ENCODE measurements around the gene NUAK2.

Gene NUAK2

DNA sequence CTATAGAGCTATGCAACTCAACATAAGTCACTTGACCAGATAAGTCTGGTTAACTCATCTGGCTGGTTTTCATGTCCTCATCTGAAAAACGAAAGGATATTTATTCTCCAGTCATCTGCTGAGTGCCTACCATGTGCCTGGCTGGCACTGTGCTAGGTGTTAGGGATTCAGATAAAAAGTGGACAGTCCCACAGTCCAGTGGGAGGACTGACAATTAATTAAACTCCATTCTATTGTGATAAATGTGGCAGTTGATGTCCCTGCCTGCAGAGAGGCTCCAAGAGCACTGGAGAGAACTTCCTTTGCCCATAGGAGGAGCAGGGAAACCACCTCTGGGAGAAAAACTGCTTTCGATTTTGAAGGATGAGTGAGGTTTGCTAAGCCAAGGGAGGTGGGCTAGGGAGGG lies 5.4 kb downstream of the NUAK2 start:
- H3K27ac Mint-ChIP-seq: peak overlapping the region; percentile 80
- H3K4me1 Mint-ChIP-seq (ENCODE audit: low read depth): peaks cover 100% of the 10 kb centered on the region
- H3K9me3 Mint-ChIP-seq: no peaks in the 10 kb centered on the region
- peak overlapping the region; percentile 74 for H3K4me3 Mint-ChIP-seq
- no peaks in the 10 kb centered on the region for H3K36me3 Mint-ChIP-seq (ENCODE audit: low read depth)
- H3K27me3 Mint-ChIP-seq: no peaks in the 10 kb centered on the region

DNA sequence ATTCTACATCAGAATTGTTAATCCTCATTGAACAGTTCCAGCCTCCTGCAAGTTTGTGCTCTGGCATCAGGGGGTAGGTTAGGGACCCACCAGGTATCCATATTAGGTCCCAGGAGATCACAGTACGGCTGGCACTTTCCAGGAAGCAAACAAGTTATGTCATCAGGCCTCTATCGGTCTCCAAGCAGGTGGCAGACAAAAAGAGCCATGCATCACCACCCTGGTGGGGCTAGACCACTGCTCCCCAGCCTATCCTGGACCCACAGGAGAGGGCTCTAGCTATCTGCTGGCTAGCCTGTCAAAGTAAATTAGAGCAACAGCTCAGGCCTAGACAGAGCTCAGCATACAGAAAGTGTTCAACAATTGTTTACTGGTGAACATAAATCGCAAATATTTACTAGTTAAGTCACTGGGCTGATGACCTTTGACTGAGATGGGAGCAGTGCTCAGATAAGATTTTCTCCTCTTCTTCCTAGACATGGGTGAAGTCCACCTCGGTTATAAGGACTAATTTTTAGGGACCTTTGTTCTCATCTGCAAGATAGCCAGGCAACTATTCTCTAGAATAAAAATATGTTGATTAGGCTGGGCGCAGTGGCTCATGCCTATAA lies 6.4 kb downstream of the NUAK2 start:
- Mint-ChIP-seq H3K9me3 (no peaks in the 10 kb centered on the region), H3K27ac (peak overlapping the region; percentile 94), H3K4me3 (peak overlapping the region; percentile 84), H3K27me3 (no peaks in the 10 kb centered on the region), H3K36me3 (ENCODE audit: low read depth) (peaks cover 5% of the 10 kb centered on the region), H3K4me1 (ENCODE audit: low read depth) (peaks cover 99% of the 10 kb centered on the region)

- H3K36me3 Mint-ChIP-seq (ENCODE audit: low read depth): peaks cover 5% of the 10 kb centered on the region
- peak overlapping the region; percentile 84 for H3K4me3 Mint-ChIP-seq
- H3K9me3 Mint-ChIP-seq: no peaks in the 10 kb centered on the region
- no peaks in the 10 kb centered on the region for H3K27me3 Mint-ChIP-seq
- H3K4me1 Mint-ChIP-seq (ENCODE audit: low read depth): peaks cover 93% of the 10 kb centered on the region
- peak overlapping the region; percentile 94 for H3K27ac Mint-ChIP-seq
Measured at GRCh38 chr1:205313563-205314308, 7.8 kb downstream of the NUAK2 start.

DNA sequence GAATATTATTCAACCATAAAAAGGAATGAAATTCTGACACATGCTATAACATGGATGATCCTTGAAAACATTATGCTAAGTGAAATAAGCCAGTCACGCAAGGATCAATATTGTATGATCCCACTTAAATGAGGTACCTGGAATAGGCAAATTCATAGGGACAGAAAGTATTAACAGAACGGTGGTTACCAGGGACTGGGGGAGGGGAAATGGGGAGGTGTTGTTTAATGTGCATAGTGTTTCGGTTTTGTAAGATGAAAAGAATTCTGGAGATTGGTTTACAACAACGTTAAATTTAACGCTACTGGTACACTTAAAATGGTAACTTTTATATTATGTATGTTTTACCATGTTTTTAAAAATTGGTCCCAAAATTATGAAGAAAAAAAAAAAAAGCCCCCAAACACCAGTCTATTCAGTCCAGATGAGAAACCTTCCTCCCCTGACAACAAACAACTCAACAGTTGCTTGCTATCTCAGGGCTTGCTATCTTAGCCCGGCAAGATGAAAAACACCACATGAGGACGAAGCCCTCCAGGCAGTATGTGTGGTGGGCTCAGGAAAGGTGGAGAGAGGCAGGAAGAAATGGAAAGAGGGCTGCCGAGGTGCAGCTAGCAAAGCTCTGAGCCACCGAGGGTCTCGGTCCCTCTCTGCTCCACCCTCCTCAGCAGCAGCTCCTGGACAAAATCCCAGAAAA lies 8.5 kb downstream of the NUAK2 start:
- H3K27ac Mint-ChIP-seq: peak overlapping the region; percentile 94
- peaks cover 86% of the 10 kb centered on the region for H3K4me1 Mint-ChIP-seq (ENCODE audit: low read depth)
- no peaks in the 10 kb centered on the region for H3K9me3 Mint-ChIP-seq
- no peaks in the 10 kb centered on the region for H3K27me3 Mint-ChIP-seq
- H3K4me3 Mint-ChIP-seq: peak overlapping the region; percentile 84
- H3K36me3 Mint-ChIP-seq (ENCODE audit: low read depth): peaks cover 5% of the 10 kb centered on the region

GRCh38 chr1:205310976-205311704 lies 10.4 kb downstream of the NUAK2 start:
- H3K36me3 Mint-ChIP-seq (ENCODE audit: low read depth): peaks cover 5% of the 10 kb centered on the region
- H3K27me3 Mint-ChIP-seq: no peaks in the 10 kb centered on the region
- peaks cover 67% of the 10 kb centered on the region for H3K4me1 Mint-ChIP-seq (ENCODE audit: low read depth)
- no peaks in the 10 kb centered on the region for H3K9me3 Mint-ChIP-seq
- no peak overlapping the region for H3K4me3 Mint-ChIP-seq
- peak overlapping the region; percentile 28 for H3K27ac Mint-ChIP-seq

DNA sequence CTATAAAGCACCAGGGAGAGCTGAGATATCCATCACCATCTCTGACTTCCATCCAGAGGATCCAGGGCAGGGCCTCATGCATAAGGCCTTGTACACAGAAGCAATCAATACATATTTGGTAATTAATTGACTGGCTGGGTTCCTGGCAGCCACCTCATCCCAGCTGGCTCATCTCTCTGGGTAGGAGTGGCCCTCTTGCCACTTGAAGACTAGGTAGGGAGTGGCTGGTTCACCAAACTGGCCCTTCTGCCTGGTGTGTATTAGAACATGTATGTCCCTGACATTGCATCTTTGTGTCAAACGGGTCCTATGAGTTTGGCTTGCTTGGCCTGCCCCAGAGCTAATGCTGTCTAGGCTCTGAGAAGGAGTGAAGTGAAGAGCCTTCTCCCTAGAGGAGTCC lies 11.8 kb downstream of the NUAK2 start:
- Mint-ChIP-seq H3K27me3 (no peaks in the 10 kb centered on the region), H3K4me3 (no peak overlapping the region), H3K9me3 (no peaks in the 10 kb centered on the region), H3K27ac (no peak overlapping the region), H3K4me1 (ENCODE audit: low read depth) (peaks cover 59% of the 10 kb centered on the region), H3K36me3 (ENCODE audit: low read depth) (peaks cover 6% of the 10 kb centered on the region)

DNA sequence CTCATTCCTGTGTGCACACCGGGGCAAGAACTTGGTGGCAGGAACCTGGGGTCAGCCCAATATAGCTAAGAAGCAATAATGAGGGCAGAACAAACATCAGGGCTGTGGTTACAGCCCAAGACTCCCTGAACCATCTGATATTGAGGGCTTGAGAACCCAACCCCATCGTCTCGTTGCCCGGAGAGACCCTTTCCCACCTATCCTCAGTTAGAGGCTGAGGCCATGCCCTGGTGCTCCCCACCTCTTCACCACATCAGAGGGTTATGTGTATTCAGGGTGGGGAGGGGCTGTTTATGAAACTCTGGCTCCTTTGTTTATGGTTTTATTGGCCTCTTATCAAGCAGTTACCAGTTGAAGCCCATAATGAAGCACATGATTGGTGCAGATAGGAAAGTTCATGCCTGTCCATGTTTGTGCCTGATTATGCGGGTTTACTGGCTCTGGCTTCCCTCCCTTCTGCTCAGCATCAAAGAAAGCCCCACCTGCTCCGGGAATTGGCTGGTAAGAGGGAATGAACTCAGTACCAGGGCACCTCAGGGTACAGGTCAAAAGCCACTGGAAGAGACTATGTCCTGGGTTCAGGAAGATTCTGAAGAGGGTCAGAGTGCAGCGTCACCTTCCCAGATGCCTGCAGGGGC lies 14.5 kb downstream of the NUAK2 start:
- Mint-ChIP-seq H3K4me1 (ENCODE audit: low read depth) (peaks cover 40% of the 10 kb centered on the region), H3K27ac (no peak overlapping the region), H3K4me3 (no peak overlapping the region), H3K36me3 (ENCODE audit: low read depth) (peaks cover 14% of the 10 kb centered on the region), H3K27me3 (no peaks in the 10 kb centered on the region), H3K9me3 (no peaks in the 10 kb centered on the region)

DNA sequence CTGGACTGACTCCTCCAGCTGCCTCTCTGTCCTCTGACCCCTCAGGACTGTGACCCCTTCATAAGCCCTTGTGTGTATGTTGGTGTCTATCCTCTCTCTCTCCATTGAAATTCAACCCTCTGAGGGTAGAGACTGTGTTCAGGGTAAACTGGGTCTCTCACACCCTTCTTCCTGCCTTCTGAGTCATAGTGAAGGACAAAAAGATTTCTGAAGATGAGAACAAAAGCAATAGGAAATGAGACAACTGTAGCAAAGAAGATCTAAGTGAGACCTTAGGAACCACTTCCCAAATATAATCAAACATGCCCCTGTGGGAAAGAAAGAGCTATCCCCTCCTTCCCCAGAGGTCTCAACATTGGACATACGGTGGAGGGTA lies 16.9 kb downstream of the NUAK2 start:
- Mint-ChIP-seq H3K27me3 (no peaks in the 10 kb centered on the region), H3K36me3 (ENCODE audit: low read depth) (peaks cover 12% of the 10 kb centered on the region), H3K4me1 (ENCODE audit: low read depth) (peaks cover 28% of the 10 kb centered on the region), H3K4me3 (no peak overlapping the region), H3K9me3 (no peaks in the 10 kb centered on the region), H3K27ac (peak overlapping the region; percentile 7)

DNA sequence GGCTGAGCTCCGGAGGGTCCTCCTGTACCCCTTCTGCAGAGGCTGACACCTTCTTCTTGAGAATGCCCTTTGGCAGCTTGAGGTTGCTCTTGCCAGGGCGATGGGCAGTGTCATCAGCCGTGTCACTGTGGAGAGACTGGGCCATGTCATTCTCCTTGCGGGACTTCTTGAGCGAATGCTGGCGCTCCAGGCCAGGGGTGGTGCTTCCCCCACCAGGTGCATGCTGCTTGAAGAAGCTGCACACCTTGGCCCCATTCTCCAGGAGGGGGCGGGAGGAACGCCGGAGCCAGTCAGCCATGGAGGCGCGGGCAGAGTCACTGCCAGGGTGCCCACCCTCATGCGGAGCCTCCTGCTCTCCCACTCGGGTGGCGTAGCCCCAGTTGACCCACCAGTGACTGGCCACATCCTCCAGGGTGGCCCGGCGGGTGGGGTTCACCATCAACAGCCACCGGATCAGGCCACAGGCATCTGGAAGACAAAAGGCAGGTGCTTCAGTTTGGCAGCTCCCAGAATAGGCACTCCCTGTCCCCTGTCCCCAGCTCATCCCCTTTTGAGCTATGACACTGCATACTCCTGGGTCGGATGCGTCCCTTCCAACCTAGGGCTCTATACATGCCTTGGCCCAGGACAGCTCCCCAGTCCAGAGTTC lies 17.4 kb downstream of the NUAK2 start:
- Mint-ChIP-seq H3K36me3 (ENCODE audit: low read depth) (peaks cover 12% of the 10 kb centered on the region), H3K27ac (no peak overlapping the region), H3K4me3 (no peak overlapping the region), H3K9me3 (no peaks in the 10 kb centered on the region), H3K4me1 (ENCODE audit: low read depth) (peaks cover 24% of the 10 kb centered on the region), H3K27me3 (no peaks in the 10 kb centered on the region)

- Mint-ChIP-seq H3K27ac (no peak overlapping the region), H3K27me3 (no peaks in the 10 kb centered on the region), H3K4me1 (ENCODE audit: low read depth) (peaks cover 24% of the 10 kb centered on the region), H3K9me3 (no peaks in the 10 kb centered on the region), H3K4me3 (no peak overlapping the region), H3K36me3 (ENCODE audit: low read depth) (peaks cover 12% of the 10 kb centered on the region)
Measured at GRCh38 chr1:205303247-205303888, 18.2 kb downstream of the NUAK2 start.

DNA sequence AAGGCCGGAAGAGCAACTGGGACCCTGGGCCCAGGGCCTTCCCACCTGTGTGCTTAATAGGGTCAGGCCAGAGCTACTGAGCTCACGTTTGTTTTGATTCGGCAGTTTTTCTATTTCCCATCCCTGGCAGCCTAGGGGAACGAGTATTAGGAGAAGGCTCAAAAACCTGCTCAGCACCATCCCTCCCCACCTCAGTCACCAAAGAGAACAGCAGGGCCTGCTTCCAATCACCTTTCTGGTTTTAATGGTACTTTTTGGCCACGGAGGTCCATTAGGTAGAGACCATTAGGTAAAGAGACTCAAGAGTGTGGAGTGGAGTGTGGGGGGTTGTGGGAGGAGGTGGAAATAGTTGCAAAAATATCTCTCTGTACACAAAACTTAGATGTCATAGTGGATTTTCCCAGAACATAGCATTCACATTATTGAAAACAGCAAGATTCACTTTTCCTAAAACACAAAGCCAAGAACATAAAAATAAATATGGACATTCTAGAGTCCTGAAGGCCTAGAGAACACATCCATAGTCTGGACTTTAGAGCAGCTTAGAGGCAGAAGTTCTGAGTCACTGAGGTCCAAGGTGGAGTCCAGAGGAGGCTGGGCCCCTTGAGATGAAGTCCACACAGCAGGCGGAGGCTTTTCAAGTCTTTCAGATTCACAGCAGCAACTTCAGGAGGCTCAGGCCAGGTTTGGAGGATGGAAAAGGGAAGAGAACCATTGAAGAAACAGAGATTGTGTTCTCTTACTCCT lies 19.5 kb downstream of the NUAK2 start:
- H3K4me3 Mint-ChIP-seq: no peak overlapping the region
- no peaks in the 10 kb centered on the region for H3K9me3 Mint-ChIP-seq
- H3K4me1 Mint-ChIP-seq (ENCODE audit: low read depth): peaks cover 34% of the 10 kb centered on the region
- H3K27me3 Mint-ChIP-seq: no peaks in the 10 kb centered on the region
- H3K36me3 Mint-ChIP-seq (ENCODE audit: low read depth): peaks cover 12% of the 10 kb centered on the region
- H3K27ac Mint-ChIP-seq: peak overlapping the region; percentile 52

DNA sequence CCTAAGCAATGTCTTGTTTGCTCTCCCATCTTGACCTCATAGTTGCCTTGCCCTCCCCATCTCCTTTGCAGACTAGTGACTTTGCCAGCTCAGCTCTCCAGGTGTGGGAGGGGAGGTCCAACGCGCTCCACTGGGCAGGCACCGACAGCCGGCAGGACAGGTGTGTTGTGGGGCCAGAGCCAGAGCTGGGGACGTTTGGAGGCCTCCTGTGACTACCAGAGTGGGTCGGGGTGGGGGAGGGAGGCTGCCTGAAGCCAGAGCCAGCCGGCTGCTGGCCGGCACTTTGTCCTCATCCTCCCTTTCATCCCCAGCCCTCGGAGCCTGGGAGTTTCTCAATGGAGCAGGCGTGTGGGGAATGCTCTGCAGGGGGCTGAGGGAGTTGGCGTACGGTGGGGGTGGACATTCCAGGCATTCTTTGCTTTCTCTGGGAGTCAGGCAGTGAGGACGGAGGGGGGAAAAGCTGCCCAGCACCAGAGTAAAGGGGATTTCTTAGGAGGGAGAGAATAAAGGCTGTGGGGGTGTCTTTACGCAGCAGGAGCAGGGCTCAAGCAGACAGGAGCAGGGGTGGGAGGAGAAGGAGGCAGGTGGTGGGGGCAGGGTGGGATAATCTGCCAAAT lies 20.2 kb downstream of the NUAK2 start:
- Mint-ChIP-seq H3K9me3 (no peaks in the 10 kb centered on the region), H3K27ac (no peak overlapping the region), H3K27me3 (no peaks in the 10 kb centered on the region), H3K4me1 (ENCODE audit: low read depth) (peaks cover 41% of the 10 kb centered on the region), H3K36me3 (ENCODE audit: low read depth) (peaks cover 12% of the 10 kb centered on the region), H3K4me3 (no peak overlapping the region)

- H3K4me1 Mint-ChIP-seq (ENCODE audit: low read depth): peaks cover 51% of the 10 kb centered on the region
- no peaks in the 10 kb centered on the region for H3K9me3 Mint-ChIP-seq
- peaks cover 12% of the 10 kb centered on the region for H3K36me3 Mint-ChIP-seq (ENCODE audit: low read depth)
- H3K27ac Mint-ChIP-seq: no peak overlapping the region
- no peaks in the 10 kb centered on the region for H3K27me3 Mint-ChIP-seq
- no peak overlapping the region for H3K4me3 Mint-ChIP-seq
Measured at GRCh38 chr1:205300149-205300548, 21.4 kb downstream of the NUAK2 start.
